Measurements from ENCODE around the gene SIRT4.
"Not testable (repeated sequence)": the region's sequence is repeated elsewhere in the genome, so short reads cannot be mapped to it uniquely, and the experiment has no call there.

Gene SIRT4

DNA sequence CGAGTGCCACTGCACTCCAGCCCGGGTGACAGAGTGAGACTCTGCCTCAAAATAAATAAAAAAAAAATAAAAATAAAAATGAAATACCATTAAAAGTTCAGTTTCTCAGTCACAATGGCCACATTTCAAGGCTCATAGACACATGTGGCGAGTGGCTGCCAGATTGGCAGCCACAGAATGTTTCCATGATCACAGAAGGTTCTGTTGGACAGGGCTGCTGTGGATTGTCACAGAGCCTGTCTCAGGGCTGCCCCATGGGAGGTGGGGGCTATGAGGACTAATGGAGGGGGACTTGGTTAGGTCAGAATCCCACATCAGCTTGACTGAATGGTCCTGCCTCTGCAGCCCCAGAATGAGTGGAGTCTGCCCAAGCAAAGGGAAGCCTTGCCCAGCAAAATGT lies 29.3 kb downstream of the SIRT4 start:
- Mint-ChIP-seq H3K27ac (ENCODE audit: low read depth) (no peak overlapping the region), H3K9me3 (no peaks in the 10 kb centered on the region), H3K4me3 (no peak overlapping the region), H3K36me3 (ENCODE audit: insufficient read depth) (no peaks in the 10 kb centered on the region), H3K27me3 (peaks cover 11% of the 10 kb centered on the region), H3K4me1 (no peaks in the 10 kb centered on the region)
- DNase-seq (ENCODE audit: low spot score in 2 of 2) = no peak
- no peak for ATAC-seq (replicated peaks; ENCODE audit: extremely low read depth, poor library complexity, severe bottlenecking)

GRCh38 chr12:120332041-120332440 lies 29.9 kb downstream of the SIRT4 start:
- no peak for ATAC-seq (replicated peaks; ENCODE audit: extremely low read depth, poor library complexity, severe bottlenecking)
- DNase-seq (ENCODE audit: low spot score in 2 of 2) = no peak
- Mint-ChIP-seq H3K4me3 (no peak overlapping the region), H3K36me3 (ENCODE audit: insufficient read depth) (peaks cover 3% of the 10 kb centered on the region), H3K9me3 (no peaks in the 10 kb centered on the region), H3K4me1 (no peaks in the 10 kb centered on the region), H3K27me3 (peaks cover 11% of the 10 kb centered on the region), H3K27ac (ENCODE audit: low read depth) (no peak overlapping the region)

- Mint-ChIP-seq H3K27ac (ENCODE audit: low read depth) (no peak overlapping the region), H3K27me3 (peaks cover 11% of the 10 kb centered on the region), H3K4me3 (no peak overlapping the region), H3K36me3 (ENCODE audit: insufficient read depth) (peaks cover 3% of the 10 kb centered on the region), H3K9me3 (peaks cover 3% of the 10 kb centered on the region), H3K4me1 (no peaks in the 10 kb centered on the region)
- DNase-seq (ENCODE audit: low spot score in 2 of 2) (no peak), ATAC-seq (replicated peaks; ENCODE audit: extremely low read depth, poor library complexity, severe bottlenecking) (no peak)
These were observed 30.4 kb downstream of the SIRT4 start for GRCh38 chr12:120332523-120332922.

- H3K27ac Mint-ChIP-seq (ENCODE audit: low read depth); H3K4me3 Mint-ChIP-seq; DNase-seq (ENCODE audit: low spot score in 2 of 2); H3K36me3 Mint-ChIP-seq (ENCODE audit: insufficient read depth); ATAC-seq (replicated peaks; ENCODE audit: extremely low read depth, poor library complexity, severe bottlenecking); H3K4me1 Mint-ChIP-seq: not testable (repeated sequence)
- peaks cover 19% of the 10 kb centered on the region for H3K27me3 Mint-ChIP-seq
- H3K9me3 Mint-ChIP-seq = peaks cover 15% of the 10 kb centered on the region
These were observed 33.3 kb downstream of the SIRT4 start for GRCh38 chr12:120335447-120335846.

GRCh38 chr12:120336392-120336791 lies 34.3 kb downstream of the SIRT4 start:
- H3K27me3 Mint-ChIP-seq = peaks cover 17% of the 10 kb centered on the region
- DNase-seq (ENCODE audit: low spot score in 2 of 2); H3K4me1 Mint-ChIP-seq; H3K27ac Mint-ChIP-seq (ENCODE audit: low read depth); H3K36me3 Mint-ChIP-seq (ENCODE audit: insufficient read depth); H3K4me3 Mint-ChIP-seq; ATAC-seq (replicated peaks; ENCODE audit: extremely low read depth, poor library complexity, severe bottlenecking): not testable (repeated sequence)
- peaks cover 15% of the 10 kb centered on the region for H3K9me3 Mint-ChIP-seq

DNA sequence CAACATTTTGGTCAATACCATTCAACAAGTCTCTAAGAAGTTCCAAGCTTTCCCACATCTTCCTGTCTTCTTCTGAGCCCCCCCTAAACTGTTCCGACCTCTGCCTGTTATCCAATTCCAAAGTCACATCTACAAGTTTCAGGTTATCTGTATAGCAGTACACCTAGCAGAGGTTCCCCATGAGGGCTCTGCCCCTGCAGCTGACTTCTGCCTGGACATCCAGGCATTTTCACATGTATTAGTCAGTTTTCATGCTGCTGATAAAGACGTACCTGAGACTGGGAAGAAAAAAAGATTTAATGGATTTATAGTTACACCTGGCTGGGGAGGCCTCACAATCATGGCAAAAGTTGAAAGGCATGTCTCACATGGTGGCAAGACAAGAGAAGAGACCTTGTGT lies 35.6 kb downstream of the SIRT4 start:
- H3K9me3 Mint-ChIP-seq = peaks cover 15% of the 10 kb centered on the region
- peaks cover 3% of the 10 kb centered on the region for H3K36me3 Mint-ChIP-seq (ENCODE audit: insufficient read depth)
- no peak for DNase-seq (ENCODE audit: low spot score in 2 of 2)
- no peaks in the 10 kb centered on the region for H3K4me1 Mint-ChIP-seq
- peaks cover 21% of the 10 kb centered on the region for H3K27me3 Mint-ChIP-seq
- H3K4me3 Mint-ChIP-seq = no peak overlapping the region
- H3K27ac Mint-ChIP-seq (ENCODE audit: low read depth) = no peak overlapping the region
- no peak for ATAC-seq (replicated peaks; ENCODE audit: extremely low read depth, poor library complexity, severe bottlenecking)

DNA sequence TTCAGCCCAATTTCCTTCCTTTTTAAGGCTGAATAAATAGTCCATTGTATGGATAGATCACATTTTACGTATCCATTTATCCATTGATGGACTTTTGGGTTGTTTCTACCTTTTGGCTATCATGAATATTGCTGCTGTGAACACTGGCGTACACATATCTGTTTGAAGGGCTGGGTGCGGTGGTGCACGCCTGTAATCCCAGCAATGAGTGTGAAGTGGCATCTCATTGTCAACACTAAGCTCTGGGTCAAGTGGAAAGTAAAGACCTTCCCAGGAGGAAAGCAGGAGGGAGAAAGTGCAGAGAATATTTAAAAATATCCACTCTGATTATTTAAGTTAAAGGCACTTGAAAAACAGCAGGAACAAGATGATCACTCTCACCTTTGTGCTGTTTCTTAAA lies 37.1 kb downstream of the SIRT4 start:
- Mint-ChIP-seq H3K27ac (ENCODE audit: low read depth) (no peak overlapping the region), H3K36me3 (ENCODE audit: insufficient read depth) (peaks cover 3% of the 10 kb centered on the region), H3K4me3 (no peak overlapping the region), H3K9me3 (peaks cover 15% of the 10 kb centered on the region), H3K27me3 (peaks cover 21% of the 10 kb centered on the region), H3K4me1 (no peaks in the 10 kb centered on the region)
- DNase-seq (ENCODE audit: low spot score in 2 of 2) = no peak
- no peak for ATAC-seq (replicated peaks; ENCODE audit: extremely low read depth, poor library complexity, severe bottlenecking)

- no peaks in the 10 kb centered on the region for H3K4me1 Mint-ChIP-seq
- H3K9me3 Mint-ChIP-seq = peaks cover 13% of the 10 kb centered on the region
- DNase-seq (ENCODE audit: low spot score in 2 of 2) (no peak), ATAC-seq (replicated peaks; ENCODE audit: extremely low read depth, poor library complexity, severe bottlenecking) (no peak)
- peaks cover 32% of the 10 kb centered on the region for H3K27me3 Mint-ChIP-seq
- H3K27ac Mint-ChIP-seq (ENCODE audit: low read depth) = no peak overlapping the region
- no peak overlapping the region for H3K4me3 Mint-ChIP-seq
- no peaks in the 10 kb centered on the region for H3K36me3 Mint-ChIP-seq (ENCODE audit: insufficient read depth)
These were observed 40.3 kb downstream of the SIRT4 start for GRCh38 chr12:120342175-120343038.

- Mint-ChIP-seq H3K4me1 (no peaks in the 10 kb centered on the region), H3K27ac (ENCODE audit: low read depth) (no peak overlapping the region), H3K27me3 (peaks cover 26% of the 10 kb centered on the region), H3K4me3 (no peak overlapping the region), H3K36me3 (ENCODE audit: insufficient read depth) (peaks cover 2% of the 10 kb centered on the region), H3K9me3 (peaks cover 6% of the 10 kb centered on the region)
- ATAC-seq (replicated peaks; ENCODE audit: extremely low read depth, poor library complexity, severe bottlenecking) (no peak), DNase-seq (ENCODE audit: low spot score in 2 of 2) (no peak)
These were observed 41.0 kb downstream of the SIRT4 start for GRCh38 chr12:120343039-120343537.

GRCh38 chr12:120343692-120344091 lies 41.6 kb downstream of the SIRT4 start:
- Mint-ChIP-seq H3K27ac (ENCODE audit: low read depth) (no peak overlapping the region), H3K9me3 (peaks cover 2% of the 10 kb centered on the region), H3K4me1 (no peaks in the 10 kb centered on the region), H3K4me3 (no peak overlapping the region), H3K27me3 (peaks cover 21% of the 10 kb centered on the region), H3K36me3 (ENCODE audit: insufficient read depth) (peaks cover 2% of the 10 kb centered on the region)
- DNase-seq (ENCODE audit: low spot score in 2 of 2) = no peak
- ATAC-seq (replicated peaks; ENCODE audit: extremely low read depth, poor library complexity, severe bottlenecking) = no peak

- H3K4me1 Mint-ChIP-seq = no peaks in the 10 kb centered on the region
- no peak for ATAC-seq (replicated peaks; ENCODE audit: extremely low read depth, poor library complexity, severe bottlenecking)
- H3K27me3 Mint-ChIP-seq = peaks cover 30% of the 10 kb centered on the region
- H3K36me3 Mint-ChIP-seq (ENCODE audit: insufficient read depth) = peaks cover 2% of the 10 kb centered on the region
- H3K27ac Mint-ChIP-seq (ENCODE audit: low read depth) = no peak overlapping the region
- H3K4me3 Mint-ChIP-seq = no peak overlapping the region
- H3K9me3 Mint-ChIP-seq = no peaks in the 10 kb centered on the region
- no peak for DNase-seq (ENCODE audit: low spot score in 2 of 2)
These were observed 43.9 kb downstream of the SIRT4 start for GRCh38 chr12:120346031-120346430.

DNA sequence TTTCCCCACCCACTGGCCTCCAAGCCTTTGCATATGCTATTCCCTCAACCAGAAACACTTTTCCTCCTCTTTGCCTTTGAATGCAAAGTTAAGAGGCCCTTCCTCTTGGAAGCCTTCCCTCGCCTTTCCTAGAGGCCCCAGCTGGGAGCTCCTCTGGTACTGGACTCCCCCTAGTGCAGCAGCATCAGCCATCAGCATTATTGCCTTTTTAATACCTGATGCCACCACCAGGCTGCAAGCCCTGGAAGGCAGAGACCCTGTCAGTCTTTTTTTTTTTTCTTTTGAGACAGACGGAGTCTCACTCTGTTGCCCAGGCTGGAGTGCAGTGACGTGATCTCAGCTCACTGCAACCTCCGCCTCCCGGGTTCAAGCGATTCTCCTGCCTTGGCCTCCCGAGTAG lies 44.6 kb downstream of the SIRT4 start:
- ATAC-seq (replicated peaks; ENCODE audit: extremely low read depth, poor library complexity, severe bottlenecking) (no peak), DNase-seq (ENCODE audit: low spot score in 2 of 2) (no peak)
- no peak overlapping the region for H3K27ac Mint-ChIP-seq (ENCODE audit: low read depth)
- H3K27me3 Mint-ChIP-seq = peaks cover 30% of the 10 kb centered on the region
- no peak overlapping the region for H3K4me3 Mint-ChIP-seq
- H3K9me3 Mint-ChIP-seq = no peaks in the 10 kb centered on the region
- peaks cover 2% of the 10 kb centered on the region for H3K36me3 Mint-ChIP-seq (ENCODE audit: insufficient read depth)
- H3K4me1 Mint-ChIP-seq = no peaks in the 10 kb centered on the region

DNA sequence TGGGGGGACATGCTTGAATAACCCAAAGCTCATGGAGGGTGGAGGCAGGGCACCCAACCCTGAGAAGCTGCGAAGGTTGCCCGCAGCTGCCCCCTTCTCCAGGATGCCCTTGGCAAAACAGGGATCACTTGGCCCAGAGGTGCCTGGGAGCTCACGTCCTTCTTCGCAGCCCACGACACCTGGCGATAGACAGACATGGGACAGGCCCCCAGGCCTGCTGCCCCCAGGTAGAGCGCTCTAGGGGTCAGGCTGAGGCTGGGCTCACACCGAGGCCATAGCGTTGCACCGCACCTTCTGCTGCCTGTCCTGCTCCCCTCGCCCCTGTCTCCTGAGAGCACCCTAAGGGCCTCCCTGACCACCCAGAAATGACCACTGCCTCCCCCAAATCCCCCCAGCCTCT lies 45.6 kb downstream of the SIRT4 start:
- Mint-ChIP-seq H3K27ac (ENCODE audit: low read depth) (no peak overlapping the region), H3K9me3 (no peaks in the 10 kb centered on the region), H3K4me1 (no peaks in the 10 kb centered on the region), H3K27me3 (peaks cover 31% of the 10 kb centered on the region), H3K36me3 (ENCODE audit: insufficient read depth) (peaks cover 2% of the 10 kb centered on the region), H3K4me3 (no peak overlapping the region)
- ATAC-seq (replicated peaks; ENCODE audit: extremely low read depth, poor library complexity, severe bottlenecking) = no peak
- DNase-seq (ENCODE audit: low spot score in 2 of 2) = no peak

All from central memory CD8-positive, alpha-beta T cell (primary cell).